ENCODE results near the gene RASA2.

Gene RASA2

DNA sequence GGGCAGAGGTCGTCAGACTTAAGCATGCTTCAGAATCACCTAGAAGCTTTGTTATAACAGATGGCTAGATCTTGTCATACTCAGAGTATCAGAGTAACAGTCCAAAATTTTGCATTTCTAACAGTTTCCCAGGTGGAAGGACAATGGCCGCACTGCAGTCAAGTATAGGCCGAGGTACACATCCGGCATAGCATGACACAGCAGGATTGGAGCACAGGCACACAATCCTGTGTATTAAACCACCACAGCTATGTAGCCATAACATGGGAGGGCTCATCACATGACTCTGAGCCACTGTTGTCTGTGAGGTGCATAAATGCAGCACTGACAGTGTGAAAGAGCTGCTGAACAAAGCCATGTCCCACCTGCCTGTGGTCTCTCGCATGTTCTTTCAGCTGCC, 165.5 kb downstream of the RASA2 start:
- DNase-seq: no peak

DNA sequence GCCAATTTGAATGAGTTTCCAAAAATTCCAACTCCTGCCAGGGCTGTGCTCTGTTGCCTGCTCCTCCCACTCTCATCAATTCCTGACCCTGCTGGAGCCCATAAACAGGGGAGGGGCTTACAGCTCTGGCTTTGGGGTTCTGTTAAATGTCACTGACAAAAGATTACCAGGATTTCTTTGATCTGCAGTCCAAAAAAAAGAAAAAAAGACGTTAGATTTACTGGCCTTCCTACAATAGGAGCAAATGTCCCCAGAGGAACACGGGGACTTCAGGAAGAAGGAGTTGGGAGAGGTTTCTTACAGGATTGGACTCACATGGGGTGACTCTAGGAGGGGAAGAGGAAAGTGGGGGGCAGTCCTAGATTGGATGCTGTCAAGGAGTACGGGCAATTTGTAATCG, 167.0 kb downstream of the RASA2 start:
- no peak for DNase-seq

DNA sequence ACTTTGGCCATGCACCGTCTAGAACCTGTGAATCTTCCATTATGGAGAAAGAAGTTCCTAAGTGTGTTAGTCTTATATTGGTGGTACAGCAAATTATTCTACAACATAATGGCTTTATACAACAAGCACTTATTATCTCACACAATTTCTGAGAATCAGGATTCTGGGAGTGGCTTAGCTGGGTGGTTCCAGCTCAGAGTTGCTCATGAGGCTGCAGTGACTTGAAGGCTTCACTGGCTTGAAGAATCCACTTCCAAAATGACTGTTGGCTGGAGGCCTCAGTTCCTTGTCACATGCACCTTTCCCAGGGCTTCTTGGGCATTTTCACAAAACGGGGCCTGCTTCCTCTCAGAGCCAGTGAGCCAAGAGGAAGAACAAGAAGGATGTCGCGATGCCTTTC, 169.0 kb downstream of the RASA2 start:
- DNase-seq: no peak

- DNase-seq: no peak
These were observed 169.9 kb downstream of the RASA2 start for GRCh38 chr3:141656771-141657170.

DNA sequence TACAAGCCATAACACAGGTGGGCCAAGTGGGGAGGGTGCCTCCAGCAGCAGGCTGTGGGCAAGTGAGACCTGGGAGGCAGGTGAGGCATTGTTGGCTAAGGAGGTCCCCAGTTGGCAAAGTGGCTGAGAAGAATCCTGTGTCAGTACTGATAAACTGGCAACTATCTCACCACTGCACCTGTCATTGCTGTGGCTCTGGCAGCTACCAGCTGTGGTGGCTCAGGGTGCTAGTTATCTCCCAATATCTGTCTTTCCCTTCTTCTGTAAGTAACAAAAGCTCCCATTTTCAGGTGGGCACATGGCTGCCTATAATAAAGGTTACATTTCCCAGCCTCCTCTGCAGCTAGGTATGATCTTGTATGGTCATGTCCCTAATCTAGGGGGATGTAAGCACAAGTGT, 170.7 kb downstream of the RASA2 start:
- DNase-seq: no peak

- no peak for DNase-seq
These were observed 173.2 kb downstream of the RASA2 start for GRCh38 chr3:141659821-141660613.

DNA sequence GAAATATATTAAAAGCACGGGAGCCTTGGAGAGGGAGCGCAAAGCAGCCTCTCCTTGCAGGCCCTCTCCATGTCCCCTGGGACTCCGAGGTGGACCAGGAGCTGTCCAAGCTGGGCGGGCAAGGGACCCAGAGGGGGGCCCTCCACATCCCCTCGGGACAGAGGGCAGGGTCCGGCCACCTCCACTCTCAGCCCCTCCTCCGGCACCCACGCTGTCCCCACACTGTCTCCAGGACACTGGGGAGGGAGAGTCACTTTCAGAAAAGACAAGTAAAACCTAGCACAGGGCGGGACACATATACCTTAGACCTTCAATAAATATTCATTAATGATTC, 173.8 kb downstream of the RASA2 start:
- DNase-seq: no peak

GRCh38 chr3:141661229-141662196, 174.7 kb downstream of the RASA2 start:
- DNase-seq: no peak

DNA sequence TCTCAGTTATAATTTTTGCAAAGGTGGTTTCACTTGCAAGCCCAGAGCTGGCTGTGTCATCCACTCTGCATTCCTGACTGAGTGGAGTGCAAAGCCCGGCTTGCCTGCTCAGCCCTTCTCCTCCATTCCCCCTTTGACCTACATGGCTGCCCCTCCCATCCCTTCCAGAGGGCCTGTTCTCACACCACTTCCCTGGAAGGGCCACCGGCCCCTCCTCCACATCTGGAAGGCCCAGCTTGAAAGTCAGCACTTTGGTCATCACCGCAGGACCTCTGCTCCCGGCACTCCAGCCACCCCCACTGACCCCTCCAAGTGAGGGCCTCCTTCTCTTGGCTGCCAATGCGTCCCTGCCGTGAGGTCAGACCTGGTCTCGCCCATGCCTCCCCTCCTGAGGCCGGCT, 177.2 kb downstream of the RASA2 start:
- DNase-seq: no peak

Measured in activated effector memory CD4-positive, alpha-beta T cell treated with Interleukin-2 at 50 U/mL for 16 hours (primary cell).